ENCODE measurements around the gene DEK.
"Not testable (repeated sequence)": the region's sequence is repeated elsewhere in the genome, so short reads cannot be mapped to it uniquely, and the experiment has no call there.

Gene DEK

DNA sequence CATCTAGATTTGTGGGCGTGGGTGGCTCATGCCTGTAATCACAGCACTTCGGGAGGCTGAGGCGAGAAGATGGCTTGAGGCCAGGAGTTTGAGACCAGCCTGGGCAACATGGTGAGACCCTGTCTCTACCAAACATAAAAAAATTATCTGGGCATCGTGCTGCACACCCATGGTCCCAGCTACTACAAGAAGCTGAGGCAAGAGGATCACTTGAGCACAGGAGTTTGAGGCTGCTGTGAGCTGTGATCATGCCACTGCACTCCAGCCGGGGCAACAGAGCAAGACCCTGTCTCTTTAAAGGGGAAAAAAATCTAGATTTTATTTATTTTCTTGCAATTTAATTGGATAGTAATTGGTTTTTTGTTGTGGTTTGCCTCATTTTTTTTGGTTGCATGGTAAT is 53.6 kb downstream of the DEK start:
- H3K36me3 ChIP-seq (ENCODE audit: low read length) = no peaks in the 10 kb centered on the region
- H2AFZ ChIP-seq (ENCODE audit: low read depth, low read length, severe bottlenecking) = no peak overlapping the region
- H3K9me3 ChIP-seq (ENCODE audit: insufficient read depth, low read length) = no peaks in the 10 kb centered on the region
- H3K4me2 ChIP-seq (ENCODE audit: low read depth, low read length, poor library complexity, severe bottlenecking) = no peak overlapping the region
- TF ChIP-seq, protein P1, sequence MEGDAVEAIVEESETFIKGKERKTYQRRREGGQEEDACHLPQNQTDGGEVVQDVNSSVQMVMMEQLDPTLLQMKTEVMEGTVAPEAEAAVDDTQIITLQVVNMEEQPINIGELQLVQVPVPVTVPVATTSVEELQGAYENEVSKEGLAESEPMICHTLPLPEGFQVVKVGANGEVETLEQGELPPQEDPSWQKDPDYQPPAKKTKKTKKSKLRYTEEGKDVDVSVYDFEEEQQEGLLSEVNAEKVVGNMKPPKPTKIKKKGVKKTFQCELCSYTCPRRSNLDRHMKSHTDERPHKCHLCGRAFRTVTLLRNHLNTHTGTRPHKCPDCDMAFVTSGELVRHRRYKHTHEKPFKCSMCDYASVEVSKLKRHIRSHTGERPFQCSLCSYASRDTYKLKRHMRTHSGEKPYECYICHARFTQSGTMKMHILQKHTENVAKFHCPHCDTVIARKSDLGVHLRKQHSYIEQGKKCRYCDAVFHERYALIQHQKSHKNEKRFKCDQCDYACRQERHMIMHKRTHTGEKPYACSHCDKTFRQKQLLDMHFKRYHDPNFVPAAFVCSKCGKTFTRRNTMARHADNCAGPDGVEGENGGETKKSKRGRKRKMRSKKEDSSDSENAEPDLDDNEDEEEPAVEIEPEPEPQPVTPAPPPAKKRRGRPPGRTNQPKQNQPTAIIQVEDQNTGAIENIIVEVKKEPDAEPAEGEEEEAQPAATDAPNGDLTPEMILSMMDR (IDR thresholded peaks at IDR 0.05; ENCODE audit: insufficient read depth, low read length, poor library complexity, severe bottlenecking) = no peak
- no peaks in the 10 kb centered on the region for H3K9me2 ChIP-seq (replicated peaks; ENCODE audit: insufficient read depth, low read length)
- no peak overlapping the region for H3K4me3 ChIP-seq (ENCODE audit: insufficient read depth, low read length, poor library complexity, severe bottlenecking)
- H3K9ac ChIP-seq (ENCODE audit: low read length) = no peak overlapping the region
- H3F3A ChIP-seq (ENCODE audit: insufficient read depth) = peaks cover 8% of the 10 kb centered on the region; the same call in 1 of the 2 replicates
- no peaks in the 10 kb centered on the region for H3K79me2 ChIP-seq (ENCODE audit: insufficient read depth, low read length)
- no peaks in the 10 kb centered on the region for H3K27me3 ChIP-seq (ENCODE audit: low read length)
- no peak overlapping the region for H3K27ac ChIP-seq (ENCODE audit: low read depth, low read length)
- no peaks in the 10 kb centered on the region for H4K20me1 ChIP-seq (ENCODE audit: low read depth, low read length)

DNA sequence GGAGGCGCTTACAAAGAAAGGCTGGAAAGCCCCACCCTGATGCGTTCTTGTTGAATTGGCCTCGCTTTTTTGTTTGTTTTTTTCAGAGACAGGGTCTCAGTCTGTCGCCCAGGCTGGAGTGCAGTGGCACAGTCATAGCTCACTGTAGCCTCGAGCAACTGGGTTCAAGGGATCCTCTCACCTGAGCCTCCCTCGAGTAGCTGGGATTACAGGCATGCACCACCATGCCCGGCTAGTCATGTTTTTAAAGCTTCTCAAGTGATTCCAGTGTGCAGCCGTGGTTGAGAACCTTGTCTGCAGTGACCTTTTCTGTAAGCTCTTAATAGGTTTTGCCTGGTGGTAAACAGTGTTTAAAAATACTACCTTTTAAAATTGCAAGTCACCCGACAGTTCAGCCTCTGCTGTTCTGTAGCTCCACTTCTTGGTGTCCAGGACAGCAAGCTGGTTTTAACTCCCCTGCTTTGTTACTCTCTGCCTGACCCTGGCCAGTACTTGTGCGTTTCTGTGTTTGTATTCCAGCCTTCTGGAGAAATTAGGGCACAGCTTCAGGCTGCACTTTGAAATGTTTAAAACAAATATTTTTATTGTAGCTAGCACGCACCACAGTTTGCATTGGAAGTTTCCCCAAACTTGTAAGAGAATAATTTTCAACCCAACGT is 54.7 kb downstream of the DEK start:
- no peaks in the 10 kb centered on the region for H3K9me2 ChIP-seq (replicated peaks; ENCODE audit: insufficient read depth, low read length)
- no peaks in the 10 kb centered on the region for H3K79me2 ChIP-seq (ENCODE audit: insufficient read depth, low read length)
- no peak overlapping the region for H2AFZ ChIP-seq (ENCODE audit: low read depth, low read length, severe bottlenecking)
- H3K27ac ChIP-seq (ENCODE audit: low read depth, low read length) = no peak overlapping the region
- no peaks in the 10 kb centered on the region for H4K20me1 ChIP-seq (ENCODE audit: low read depth, low read length)
- no peaks in the 10 kb centered on the region for H3K36me3 ChIP-seq (ENCODE audit: low read length)
- no peaks in the 10 kb centered on the region for H3K27me3 ChIP-seq (ENCODE audit: low read length)
- no peaks in the 10 kb centered on the region for H3K9me3 ChIP-seq (ENCODE audit: insufficient read depth, low read length)
- no peak overlapping the region for H3K9ac ChIP-seq (ENCODE audit: low read length)
- 0 out of 2 replicates have a peak, but pooled peaks cover 5% of the 10 kb centered on the region for H3F3A ChIP-seq (ENCODE audit: insufficient read depth)
- no peak overlapping the region for H3K4me2 ChIP-seq (ENCODE audit: low read depth, low read length, poor library complexity, severe bottlenecking)
- no peak overlapping the region for H3K4me3 ChIP-seq (ENCODE audit: insufficient read depth, low read length, poor library complexity, severe bottlenecking)
- TF ChIP-seq, protein P1 (IDR thresholded peaks at IDR 0.05; ENCODE audit: insufficient read depth, low read length, poor library complexity, severe bottlenecking) = no peak
- no peak for TF ChIP-seq EZH2phosphoT487 (conservative IDR thresholded peaks at IDR 0.05; ENCODE audit: low read length)

DNA sequence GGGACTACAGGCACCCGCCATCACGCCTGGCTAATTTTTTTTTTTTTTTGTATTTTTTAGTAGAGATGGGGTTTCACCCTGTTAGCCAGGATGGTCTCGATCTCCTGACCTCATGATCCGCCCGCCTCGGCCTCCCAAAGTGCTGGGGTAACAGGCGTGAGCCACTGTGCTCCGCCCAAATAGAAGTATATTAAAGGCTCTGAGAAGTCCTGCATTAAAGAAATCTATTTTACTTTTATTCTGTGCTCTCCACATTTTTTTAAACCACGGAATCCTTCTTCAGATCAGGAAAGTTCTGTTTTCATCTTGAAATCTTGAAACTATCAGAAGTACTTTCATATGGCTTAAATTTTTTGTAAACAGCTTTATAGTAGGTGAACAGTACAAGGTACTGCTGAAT is 55.6 kb downstream of the DEK start:
- not testable (repeated sequence) for H3F3A ChIP-seq (ENCODE audit: insufficient read depth); H3K9me3 ChIP-seq (ENCODE audit: insufficient read depth, low read length); H2AFZ ChIP-seq (ENCODE audit: low read depth, low read length, severe bottlenecking); H3K9me2 ChIP-seq (replicated peaks; ENCODE audit: insufficient read depth, low read length); H3K9ac ChIP-seq (ENCODE audit: low read length); H3K4me3 ChIP-seq (ENCODE audit: insufficient read depth, low read length, poor library complexity, severe bottlenecking); H4K20me1 ChIP-seq (ENCODE audit: low read depth, low read length); H3K36me3 ChIP-seq (ENCODE audit: low read length); H3K27ac ChIP-seq (ENCODE audit: low read depth, low read length); H3K79me2 ChIP-seq (ENCODE audit: insufficient read depth, low read length); H3K4me2 ChIP-seq (ENCODE audit: low read depth, low read length, poor library complexity, severe bottlenecking); H3K27me3 ChIP-seq (ENCODE audit: low read length)

DNA sequence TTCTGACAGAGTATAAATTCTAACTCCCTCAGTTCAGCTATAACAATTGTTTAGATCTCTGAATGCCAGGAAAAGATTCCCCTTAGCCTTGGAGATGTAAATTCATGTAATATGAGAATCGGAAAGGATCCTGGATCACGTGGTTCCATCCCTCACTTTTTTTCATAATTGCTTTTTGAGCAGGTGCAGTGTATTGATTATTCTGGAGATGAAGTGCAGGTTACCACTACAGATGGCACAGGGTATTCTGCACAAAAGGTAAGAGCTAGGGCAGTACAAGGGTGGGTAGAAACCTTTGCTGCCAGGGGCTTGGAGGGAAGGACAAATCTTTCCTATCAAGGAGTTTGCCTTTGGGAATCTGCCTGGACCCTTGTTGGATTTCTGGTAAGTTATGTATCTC is 56.4 kb downstream of the DEK start:
- Histone ChIP-seq H4K20me1 (ENCODE audit: low read depth, low read length) (no peaks in the 10 kb centered on the region), H3K4me3 (ENCODE audit: insufficient read depth, low read length, poor library complexity, severe bottlenecking) (no peak overlapping the region), H3K4me2 (ENCODE audit: low read depth, low read length, poor library complexity, severe bottlenecking) (no peak overlapping the region), H3K9me3 (ENCODE audit: insufficient read depth, low read length) (no peaks in the 10 kb centered on the region), H3K79me2 (ENCODE audit: insufficient read depth, low read length) (no peaks in the 10 kb centered on the region), H3K27ac (ENCODE audit: low read depth, low read length) (no peak overlapping the region), H2AFZ (ENCODE audit: low read depth, low read length, severe bottlenecking) (no peak overlapping the region), H3K27me3 (ENCODE audit: low read length) (no peaks in the 10 kb centered on the region), H3K36me3 (ENCODE audit: low read length) (no peaks in the 10 kb centered on the region), H3F3A (ENCODE audit: insufficient read depth) (0 out of 2 replicates have a peak, but pooled peaks cover 5% of the 10 kb centered on the region), H3K9me2 (replicated peaks; ENCODE audit: insufficient read depth, low read length) (no peaks in the 10 kb centered on the region), H3K9ac (ENCODE audit: low read length) (no peak overlapping the region)
- TF ChIP-seq, protein P1 (IDR thresholded peaks at IDR 0.05; ENCODE audit: insufficient read depth, low read length, poor library complexity, severe bottlenecking) = no peak
- TF ChIP-seq EZH2phosphoT487 (conservative IDR thresholded peaks at IDR 0.05; ENCODE audit: low read length) = no peak
